HG02798 (cell line): ENCODE data around the gene SH3BGRL2.
"Not testable (repeated sequence)": the region's sequence is repeated elsewhere in the genome, so short reads cannot be mapped to it uniquely, and the experiment has no call there.

Source experiments
- ATAC-seq: cut with Tn5 transposase; IDR thresholded peaks from one replicate; pipeline ENCODE4 v1.9.1; 2021; ENCODE audit warnings: mild to moderate bottlenecking; ENCODE audit not compliant: unreplicated experiment, poor library complexity

The SH3BGRL2 gene

GRCh38 chr6:79613912-79614311 lies 17.2 kb upstream of the SH3BGRL2 start:
- ATAC-seq = no peak

- ATAC-seq = peak; percentile 82
Observed at GRCh38 chr6:79614326-79615305, 16.5 kb upstream of the SH3BGRL2 start.

- no peak for ATAC-seq
Observed at GRCh38 chr6:79617518-79617941, 13.6 kb upstream of the SH3BGRL2 start.

GRCh38 chr6:79618425-79618824 lies 12.7 kb upstream of the SH3BGRL2 start:
- ATAC-seq = not testable (repeated sequence)

GRCh38 chr6:79621579-79621978 lies 9.6 kb upstream of the SH3BGRL2 start:
- no peak for ATAC-seq

- no peak for ATAC-seq
Observed at GRCh38 chr6:79622364-79622763, 8.8 kb upstream of the SH3BGRL2 start.

- no peak for ATAC-seq
Observed at GRCh38 chr6:79623106-79623505, 8.0 kb upstream of the SH3BGRL2 start.

GRCh38 chr6:79625746-79626145 lies 5.4 kb upstream of the SH3BGRL2 start:
- ATAC-seq = no peak

GRCh38 chr6:79626811-79627210 lies 4.3 kb upstream of the SH3BGRL2 start:
- ATAC-seq = no peak

- ATAC-seq = peak; percentile 38
Observed at GRCh38 chr6:79627422-79627821, 3.7 kb upstream of the SH3BGRL2 start.

- ATAC-seq = no peak
Observed at GRCh38 chr6:79628466-79629288, 2.5 kb upstream of the SH3BGRL2 start.

GRCh38 chr6:79630380-79630882 lies 698 bp upstream of the SH3BGRL2 start:
- no peak for ATAC-seq

- ATAC-seq = no peak
Observed at GRCh38 chr6:79631693-79632172, 604 bp downstream of the SH3BGRL2 start.

- no peak for ATAC-seq
Observed at GRCh38 chr6:79632580-79632979, 1.5 kb downstream of the SH3BGRL2 start.

GRCh38 chr6:79634491-79635231 lies 3.5 kb downstream of the SH3BGRL2 start:
- ATAC-seq = no peak

- ATAC-seq = no peak
Observed at GRCh38 chr6:79635232-79635543, 4.1 kb downstream of the SH3BGRL2 start.

GRCh38 chr6:79636673-79637072 lies 5.5 kb downstream of the SH3BGRL2 start:
- no peak for ATAC-seq

GRCh38 chr6:79640146-79641111 lies 9.3 kb downstream of the SH3BGRL2 start:
- no peak for ATAC-seq

- peak; percentile 55 for ATAC-seq
Observed at GRCh38 chr6:79646006-79646405, 14.9 kb downstream of the SH3BGRL2 start.
